ENCODE measurements around the gene FER1L5.

The FER1L5 gene

DNA sequence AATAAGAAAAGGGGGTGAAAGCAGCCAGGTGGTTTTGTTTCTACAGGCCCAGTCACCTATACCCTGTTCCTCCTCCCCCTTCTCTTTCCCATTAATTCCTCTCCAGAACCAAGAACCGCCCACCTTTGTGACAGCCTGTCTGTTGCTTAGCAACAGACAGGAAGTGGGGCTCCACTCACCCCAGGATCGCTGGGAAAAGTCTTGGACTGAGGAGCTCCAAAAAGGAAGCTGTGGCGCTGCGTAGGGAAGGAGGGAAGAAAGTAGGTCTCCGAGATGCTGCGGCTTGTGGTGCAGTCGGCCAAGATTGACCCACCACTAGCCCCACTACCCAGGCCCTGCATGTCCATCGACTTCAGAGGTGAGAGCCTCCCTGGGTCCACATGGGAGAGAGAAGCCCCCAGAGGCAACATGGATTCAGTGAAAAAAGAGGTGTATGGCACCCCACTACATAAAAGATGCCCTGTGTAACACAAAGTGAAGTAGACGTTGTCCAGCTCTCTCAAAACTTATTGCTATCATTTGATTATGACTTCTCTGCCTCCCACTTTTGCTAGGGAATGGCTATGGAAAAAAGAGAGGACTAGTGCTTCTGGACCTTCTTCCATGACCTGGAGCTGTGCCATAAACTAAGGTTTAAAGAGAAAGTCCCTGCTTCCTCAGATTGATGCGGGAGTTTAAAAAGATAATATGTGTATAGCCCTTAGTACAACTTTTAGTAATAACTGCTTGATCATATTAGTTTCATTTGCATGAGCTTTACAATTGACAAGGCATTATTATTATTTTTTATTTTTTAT lies at the start of gene FER1L5:
Gene FER1L5 (plus strand): TSS at position 201 of the 797 bp plus-strand sequence. CDS start 73 bp downstream, at position 274.
- no peak for DNase-seq (ENCODE audit: low read depth in 3 of 3)

DNA sequence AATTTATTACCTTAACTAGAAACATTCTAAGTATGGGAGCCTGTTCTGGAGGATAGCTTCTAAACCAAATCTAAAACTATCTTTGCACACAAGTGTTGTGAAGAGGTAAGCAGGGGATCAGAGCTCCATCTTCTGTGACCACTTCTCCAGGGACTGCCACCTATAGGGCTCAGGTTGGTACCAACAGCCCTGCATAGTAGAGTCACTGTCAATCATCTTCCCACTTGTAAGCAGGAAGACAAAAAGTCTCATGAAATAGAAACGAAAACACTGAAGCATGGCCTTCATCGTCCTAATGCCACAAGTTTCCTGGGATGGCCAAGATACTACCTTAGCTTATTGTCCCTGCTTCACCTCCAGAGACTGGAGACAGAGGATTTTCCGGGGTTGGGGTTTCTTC lies 48.3 kb upstream of the FER1L5 start:
- DNase-seq (ENCODE audit: low read depth in 3 of 3) = no peak

GRCh38 chr2:96594691-96595152 lies 47.8 kb upstream of the FER1L5 start:
- no peak for DNase-seq (ENCODE audit: low read depth in 3 of 3)

- DNase-seq (ENCODE audit: low read depth in 3 of 3) = no peak
Observed at GRCh38 chr2:96596596-96596995, 46.0 kb upstream of the FER1L5 start.

- no peak for DNase-seq (ENCODE audit: low read depth in 3 of 3)
Observed at GRCh38 chr2:96599941-96600340, 42.6 kb upstream of the FER1L5 start.

DNA sequence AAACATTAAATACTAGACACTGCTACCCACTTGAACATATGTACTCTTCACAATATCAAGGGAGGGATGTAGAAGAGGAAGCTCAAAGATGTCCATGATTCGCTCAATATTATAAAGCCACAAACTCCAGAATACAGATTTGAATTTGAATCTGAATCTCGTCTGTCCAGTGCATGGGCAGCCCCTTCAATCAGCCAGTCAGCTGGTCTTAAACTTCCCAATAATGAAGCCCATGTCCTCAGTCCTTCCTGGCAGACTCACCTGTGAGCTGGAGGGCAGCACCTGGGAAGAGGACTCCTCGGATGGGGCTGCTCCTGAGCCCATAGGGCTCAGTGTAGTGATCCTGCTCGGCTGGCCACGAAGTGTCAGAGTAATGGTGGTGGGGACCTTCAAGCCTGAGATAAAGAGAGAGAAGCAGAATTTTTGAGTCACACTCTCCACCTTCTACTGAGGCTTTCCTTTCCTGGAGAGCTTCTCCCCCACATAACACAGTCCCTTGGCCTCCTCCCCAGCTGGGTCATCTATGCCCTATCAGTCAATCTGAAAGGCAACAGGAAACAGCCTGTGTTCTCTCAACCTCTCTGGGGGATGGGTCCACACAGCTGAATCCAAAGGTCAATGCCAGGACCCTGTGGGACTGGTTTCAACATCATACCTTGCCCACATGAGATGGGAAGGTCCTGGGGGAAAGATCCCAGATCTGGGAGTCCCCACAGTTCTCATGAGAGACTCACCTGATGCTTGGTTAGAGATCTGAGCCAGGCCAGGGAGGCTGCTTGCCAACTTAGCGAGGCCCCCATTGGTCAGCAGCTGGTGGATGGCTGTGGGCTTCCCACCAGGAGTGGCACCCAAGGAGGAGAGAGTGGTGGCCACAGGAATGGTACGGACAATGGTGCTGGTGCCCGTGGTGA lies 40.9 kb upstream of the FER1L5 start:
- DNase-seq (ENCODE audit: low read depth in 3 of 3) = peak in 1 of 3 donors; percentile 14

GRCh38 chr2:96602330-96602823 lies 40.2 kb upstream of the FER1L5 start:
- no peak for DNase-seq (ENCODE audit: low read depth in 3 of 3)

- DNase-seq (ENCODE audit: low read depth in 3 of 3) = no peak
Observed at GRCh38 chr2:96604104-96604503, 38.5 kb upstream of the FER1L5 start.

- DNase-seq (ENCODE audit: low read depth in 3 of 3) = no peak
Observed at GRCh38 chr2:96608469-96609455, 33.8 kb upstream of the FER1L5 start.

- no peak for DNase-seq (ENCODE audit: low read depth in 3 of 3)
Observed at GRCh38 chr2:96616128-96616527, 26.4 kb upstream of the FER1L5 start.

GRCh38 chr2:96616535-96616934 lies 26.0 kb upstream of the FER1L5 start:
- no peak for DNase-seq (ENCODE audit: low read depth in 3 of 3)

DNA sequence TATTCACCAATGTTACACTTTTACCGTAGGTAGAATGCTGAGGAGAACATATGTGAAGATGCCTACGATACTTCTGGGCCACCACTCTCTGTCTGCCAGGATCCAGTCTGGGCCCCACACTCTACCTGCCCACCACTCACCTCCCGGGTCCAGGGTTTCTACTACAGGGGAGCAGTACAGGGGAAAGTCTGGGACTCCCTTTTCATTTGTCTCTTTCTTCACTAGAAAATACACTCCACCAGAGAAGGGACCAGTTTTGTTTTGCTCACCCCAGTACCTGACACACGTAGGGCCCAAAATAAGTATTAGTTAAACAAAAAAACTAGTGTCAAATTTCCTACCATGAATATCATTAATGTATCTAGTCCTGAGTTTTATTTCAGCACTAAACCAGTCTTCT lies 25.6 kb upstream of the FER1L5 start:
- DNase-seq (ENCODE audit: low read depth in 3 of 3) = no peak

- DNase-seq (ENCODE audit: low read depth in 3 of 3) = no peak
Observed at GRCh38 chr2:96618596-96619283, 23.8 kb upstream of the FER1L5 start.

DNA sequence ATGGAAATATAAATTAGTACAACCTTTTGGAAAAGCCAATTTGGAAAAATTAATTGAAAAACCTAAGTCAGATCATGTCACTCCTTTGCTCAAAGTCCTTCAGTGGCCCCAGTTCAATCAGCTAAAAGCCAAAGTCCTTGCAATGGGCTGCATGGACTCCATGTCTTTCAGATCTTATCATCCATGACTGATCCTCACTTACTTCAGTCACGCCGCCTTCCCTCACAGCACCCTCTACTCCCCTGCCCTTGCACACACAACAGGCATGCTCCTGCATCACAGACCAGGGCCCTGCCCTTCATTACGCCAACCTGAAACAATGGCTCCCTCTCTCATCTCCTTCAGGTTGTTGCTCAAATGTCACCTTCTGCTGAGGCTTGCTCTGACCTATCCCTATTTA lies 20.0 kb upstream of the FER1L5 start:
- DNase-seq (ENCODE audit: low read depth in 3 of 3) = no peak

DNA sequence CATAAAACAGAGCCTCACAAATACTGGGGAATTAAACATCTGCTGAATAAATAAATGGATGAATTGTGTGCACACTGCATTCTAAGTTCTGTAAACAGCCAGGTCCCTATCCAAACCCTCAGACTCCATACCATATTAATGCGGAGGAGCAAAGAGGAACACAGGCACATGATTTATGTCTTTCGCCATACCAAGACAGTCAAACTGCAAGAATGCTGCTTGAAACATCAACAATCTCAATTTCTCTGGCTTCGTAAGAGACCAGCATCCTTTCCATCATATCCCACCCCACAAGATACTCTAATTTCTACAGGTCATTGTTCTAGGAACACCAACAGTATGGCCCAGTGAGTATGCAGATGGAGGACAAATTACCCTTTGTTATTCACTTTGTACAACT lies 19.4 kb upstream of the FER1L5 start:
- no peak for DNase-seq (ENCODE audit: low read depth in 3 of 3)

DNA sequence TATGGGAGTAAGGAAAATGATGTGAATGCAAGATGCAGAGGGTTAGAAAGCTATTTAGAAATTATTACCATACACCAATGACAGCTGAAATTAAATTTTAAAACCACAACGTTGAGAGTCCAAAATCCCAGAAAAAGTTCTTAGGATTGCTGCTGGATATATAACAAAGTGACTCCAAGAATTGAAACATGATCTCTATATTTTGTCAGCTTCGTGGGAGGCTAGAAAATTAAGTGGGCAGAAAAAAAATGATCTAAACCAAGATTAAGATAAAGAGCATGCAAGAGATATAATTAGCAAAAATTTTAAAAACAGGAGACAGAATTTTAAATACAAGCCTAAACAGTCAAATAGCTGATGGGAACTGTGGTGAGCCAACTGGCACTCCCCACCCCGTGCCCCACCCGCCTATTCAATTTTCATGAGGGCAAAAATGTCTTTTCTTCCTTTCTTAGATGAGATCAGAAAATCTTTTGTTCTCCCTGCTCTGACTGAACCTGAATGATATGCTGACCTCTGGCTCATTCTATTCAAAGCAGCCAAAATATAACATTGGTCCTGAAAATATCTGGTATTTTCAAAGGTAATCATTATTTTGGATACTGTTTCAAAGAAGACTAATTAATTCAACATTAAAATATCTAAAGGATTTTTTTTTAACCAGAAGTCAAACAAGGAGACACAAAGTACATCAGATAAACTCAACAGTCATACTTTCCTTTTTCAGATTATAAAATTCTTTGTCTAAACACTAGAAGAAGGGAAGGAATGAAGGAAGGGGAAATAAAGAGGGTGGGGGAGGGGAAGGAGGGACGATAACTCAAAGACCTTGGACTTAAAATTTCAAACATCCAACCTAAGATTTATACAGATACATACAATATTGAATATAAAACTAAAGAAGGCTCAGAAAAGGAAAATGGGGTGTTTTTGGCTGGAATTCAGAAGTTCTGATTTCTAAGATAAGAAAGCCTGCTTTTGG lies 16.7 kb upstream of the FER1L5 start:
- DNase-seq (ENCODE audit: low read depth in 3 of 3) = no peak

- DNase-seq (ENCODE audit: low read depth in 3 of 3) = no peak
Observed at GRCh38 chr2:96626553-96626942, 16.0 kb upstream of the FER1L5 start.

DNA sequence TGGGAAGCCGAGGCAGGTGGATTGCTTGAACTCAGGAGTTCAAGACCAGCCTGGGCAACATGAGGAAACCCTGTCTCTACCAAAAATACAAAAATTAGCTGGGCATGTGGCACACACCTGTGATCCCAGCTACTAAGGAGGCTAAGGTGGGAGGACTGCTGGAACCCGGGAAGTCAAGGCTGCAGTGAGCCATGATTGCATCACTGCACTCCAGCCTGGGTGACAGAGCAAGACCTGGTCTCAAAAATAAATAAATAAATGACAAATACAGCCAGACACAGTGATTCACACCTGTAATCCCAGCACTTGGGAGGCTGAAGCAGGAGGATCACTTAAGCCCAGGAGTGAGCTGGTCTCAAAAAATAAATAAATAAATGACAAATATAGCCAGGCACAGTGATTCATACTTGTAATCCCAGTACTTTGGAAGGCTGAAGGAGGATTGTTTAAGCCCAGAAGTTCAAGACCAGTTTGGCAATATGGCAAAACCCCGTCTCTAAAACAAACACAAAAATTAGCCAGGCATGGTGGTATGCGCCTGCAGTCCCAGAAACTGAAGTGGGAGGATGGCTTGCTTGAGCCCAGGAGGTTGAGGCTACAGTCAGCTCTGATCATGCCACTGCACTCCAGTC lies 10.6 kb upstream of the FER1L5 start:
- no peak for DNase-seq (ENCODE audit: low read depth in 3 of 3)

DNA sequence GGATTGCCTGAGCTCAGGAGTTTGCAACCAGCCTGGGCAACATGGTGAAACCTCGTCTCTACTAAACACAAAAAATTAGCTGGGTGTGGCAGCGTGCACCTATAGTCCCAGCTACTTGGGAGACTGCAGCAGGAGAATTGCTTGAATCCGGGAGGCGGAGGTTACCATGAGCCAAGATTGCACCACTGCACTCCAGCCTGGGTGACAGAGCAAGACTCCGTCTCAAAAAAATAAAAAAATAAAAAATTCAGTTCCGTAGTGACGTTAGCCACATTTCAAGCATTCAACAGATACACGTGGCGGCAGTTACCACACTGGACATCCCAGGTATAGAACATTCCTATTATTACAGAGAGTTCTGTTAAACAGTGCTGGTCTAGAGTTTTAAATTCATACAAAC lies 8.9 kb upstream of the FER1L5 start:
- DNase-seq (ENCODE audit: low read depth in 3 of 3) = no peak
